ENCODE results near the gene KRTAP19-2. TPM values are rescaled to one million over a fixed set of nuclear protein-coding genes. Genes with fewer than 3 reads are reported as not detected.

Gene KRTAP19-2
- total RNA-seq, 1 experiment from 2014 or later = not detected

- DNase-seq (ENCODE audit: low spot score) (no peak), ATAC-seq (no peak)
- no peak within 1 kb of the TSS for H3K27ac Mint-ChIP-seq
- 0 out of 2 replicates have a peak, but pooled peaks cover 3% of the 10 kb centered on the region for H3K4me1 Mint-ChIP-seq
- TF ChIP-seq USF2 (CRISPR knock-in tag; IDR thresholded peaks at IDR 0.05) = no peak
- no peak for TF ChIP-seq NFYB (CRISPR knock-in tag; conservative IDR thresholded peaks at IDR 0.05; ENCODE audit: low read depth)
- no peak for TF ChIP-seq SP1 (CRISPR knock-in tag; conservative IDR thresholded peaks at IDR 0.05)
- TF ChIP-seq OVOL2 (CRISPR knock-in tag; IDR thresholded peaks at IDR 0.05; ENCODE audit: borderline replicate concordance) = no peak
- TF ChIP-seq TP53 (CRISPR knock-in tag; IDR thresholded peaks at IDR 0.05) = no peak
- no peak for TF ChIP-seq TEAD1 (CRISPR knock-in tag; IDR thresholded peaks at IDR 0.05)
- ChIA-PET POLR2A (no interaction called here), CTCF (no interaction called here)
- H3K27me3 Mint-ChIP-seq (ENCODE audit: low read depth) = no peaks in the 10 kb centered on the region
- no peak within 1 kb of the TSS for H3K4me3 Mint-ChIP-seq
- peaks cover 3% of the 10 kb centered on the region; the same call in 1 of the 2 replicates for H3K9me3 Mint-ChIP-seq
- H3K36me3 Mint-ChIP-seq = no peaks in the 10 kb centered on the region
These were observed 14.8 kb upstream of the KRTAP19-2 start, which contains the start of gene KRTAP19-5 for GRCh38 chr21:30502041-30502440. Gene KRTAP19-5, minus strand, starts transcription at chr21:30502141. Its CDS starts 51 bp downstream, at chr21:30502090.

- Mint-ChIP-seq H3K9me3 (peaks cover 3% of the 10 kb centered on the region; the same call in 1 of the 2 replicates), H3K4me3 (no peak within 1 kb of the TSS), H3K27ac (no peak within 1 kb of the TSS), H3K4me1 (0 out of 2 replicates have a peak, but pooled peaks cover 3% of the 10 kb centered on the region), H3K27me3 (ENCODE audit: low read depth) (no peaks in the 10 kb centered on the region), H3K36me3 (no peaks in the 10 kb centered on the region)
- no peak for DNase-seq (ENCODE audit: low spot score)
- no peak for ATAC-seq
- ChIA-PET POLR2A (no interaction called here), CTCF (interaction anchor here (1.1 kb wide), 1 partner anchor 10 kb away, joined by 5 read pairs; no protein-coding TSS in a partner anchor)
- TF ChIP-seq NR3C1 (CRISPR knock-in tag; conservative IDR thresholded peaks at IDR 0.05; ENCODE audit: low read depth) = no peak
- TF ChIP-seq, protein P1, sequence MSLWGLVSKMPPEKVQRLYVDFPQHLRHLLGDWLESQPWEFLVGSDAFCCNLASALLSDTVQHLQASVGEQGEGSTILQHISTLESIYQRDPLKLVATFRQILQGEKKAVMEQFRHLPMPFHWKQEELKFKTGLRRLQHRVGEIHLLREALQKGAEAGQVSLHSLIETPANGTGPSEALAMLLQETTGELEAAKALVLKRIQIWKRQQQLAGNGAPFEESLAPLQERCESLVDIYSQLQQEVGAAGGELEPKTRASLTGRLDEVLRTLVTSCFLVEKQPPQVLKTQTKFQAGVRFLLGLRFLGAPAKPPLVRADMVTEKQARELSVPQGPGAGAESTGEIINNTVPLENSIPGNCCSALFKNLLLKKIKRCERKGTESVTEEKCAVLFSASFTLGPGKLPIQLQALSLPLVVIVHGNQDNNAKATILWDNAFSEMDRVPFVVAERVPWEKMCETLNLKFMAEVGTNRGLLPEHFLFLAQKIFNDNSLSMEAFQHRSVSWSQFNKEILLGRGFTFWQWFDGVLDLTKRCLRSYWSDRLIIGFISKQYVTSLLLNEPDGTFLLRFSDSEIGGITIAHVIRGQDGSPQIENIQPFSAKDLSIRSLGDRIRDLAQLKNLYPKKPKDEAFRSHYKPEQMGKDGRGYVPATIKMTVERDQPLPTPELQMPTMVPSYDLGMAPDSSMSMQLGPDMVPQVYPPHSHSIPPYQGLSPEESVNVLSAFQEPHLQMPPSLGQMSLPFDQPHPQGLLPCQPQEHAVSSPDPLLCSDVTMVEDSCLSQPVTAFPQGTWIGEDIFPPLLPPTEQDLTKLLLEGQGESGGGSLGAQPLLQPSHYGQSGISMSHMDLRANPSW (CRISPR knock-in tag; conservative IDR thresholded peaks at IDR 0.05; ENCODE audit: low read depth) = no peak
- TF ChIP-seq, protein P2, sequence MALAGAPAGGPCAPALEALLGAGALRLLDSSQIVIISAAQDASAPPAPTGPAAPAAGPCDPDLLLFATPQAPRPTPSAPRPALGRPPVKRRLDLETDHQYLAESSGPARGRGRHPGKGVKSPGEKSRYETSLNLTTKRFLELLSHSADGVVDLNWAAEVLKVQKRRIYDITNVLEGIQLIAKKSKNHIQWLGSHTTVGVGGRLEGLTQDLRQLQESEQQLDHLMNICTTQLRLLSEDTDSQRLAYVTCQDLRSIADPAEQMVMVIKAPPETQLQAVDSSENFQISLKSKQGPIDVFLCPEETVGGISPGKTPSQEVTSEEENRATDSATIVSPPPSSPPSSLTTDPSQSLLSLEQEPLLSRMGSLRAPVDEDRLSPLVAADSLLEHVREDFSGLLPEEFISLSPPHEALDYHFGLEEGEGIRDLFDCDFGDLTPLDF (CRISPR knock-in tag; IDR thresholded peaks at IDR 0.05) = no peak
- TF ChIP-seq, protein P3, sequence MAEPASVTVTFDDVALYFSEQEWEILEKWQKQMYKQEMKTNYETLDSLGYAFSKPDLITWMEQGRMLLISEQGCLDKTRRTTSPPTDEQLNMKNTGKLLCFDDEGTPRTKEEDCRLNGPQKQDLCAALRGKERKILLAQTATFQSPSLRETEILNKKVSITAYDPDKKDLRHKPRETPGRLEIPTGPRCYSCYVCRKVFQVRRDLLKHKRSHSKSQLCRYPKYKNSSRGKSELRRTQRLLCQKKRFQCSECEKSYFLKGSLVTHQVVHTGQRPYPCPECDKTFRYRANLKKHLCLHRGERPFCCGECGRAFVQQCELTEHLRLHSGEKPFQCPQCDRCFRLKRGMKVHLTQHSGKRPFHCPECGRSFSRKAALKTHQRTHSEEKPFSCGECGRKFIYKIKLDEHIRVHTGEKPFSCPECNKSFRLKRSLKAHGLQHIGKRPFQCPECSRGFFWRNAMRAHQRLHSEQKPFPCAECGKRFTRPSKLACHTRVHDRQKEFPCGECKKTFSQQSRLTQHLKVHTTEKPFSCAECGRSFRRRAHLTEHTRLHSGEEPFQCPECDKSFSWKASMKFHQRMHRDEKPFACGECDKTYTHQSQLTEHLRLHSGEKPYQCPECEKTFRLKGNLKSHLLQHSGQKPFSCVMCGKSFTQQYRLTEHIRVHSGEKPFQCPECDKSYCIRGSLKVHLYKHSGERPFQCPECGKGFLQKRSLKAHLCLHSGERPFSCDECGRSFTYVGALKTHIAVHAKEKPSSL (CRISPR knock-in tag; conservative IDR thresholded peaks at IDR 0.05) = no peak
- TF ChIP-seq FOXP1 (CRISPR knock-in tag; IDR thresholded peaks at IDR 0.05; ENCODE audit: borderline replicate concordance) = no peak
- TF ChIP-seq AR (CRISPR knock-in tag; IDR thresholded peaks at IDR 0.05) = no peak
- no peak for TF ChIP-seq SP1 (CRISPR knock-in tag; conservative IDR thresholded peaks at IDR 0.05)
- TF ChIP-seq NFYB (CRISPR knock-in tag; conservative IDR thresholded peaks at IDR 0.05; ENCODE audit: low read depth) = no peak
- TF ChIP-seq, protein P4, sequence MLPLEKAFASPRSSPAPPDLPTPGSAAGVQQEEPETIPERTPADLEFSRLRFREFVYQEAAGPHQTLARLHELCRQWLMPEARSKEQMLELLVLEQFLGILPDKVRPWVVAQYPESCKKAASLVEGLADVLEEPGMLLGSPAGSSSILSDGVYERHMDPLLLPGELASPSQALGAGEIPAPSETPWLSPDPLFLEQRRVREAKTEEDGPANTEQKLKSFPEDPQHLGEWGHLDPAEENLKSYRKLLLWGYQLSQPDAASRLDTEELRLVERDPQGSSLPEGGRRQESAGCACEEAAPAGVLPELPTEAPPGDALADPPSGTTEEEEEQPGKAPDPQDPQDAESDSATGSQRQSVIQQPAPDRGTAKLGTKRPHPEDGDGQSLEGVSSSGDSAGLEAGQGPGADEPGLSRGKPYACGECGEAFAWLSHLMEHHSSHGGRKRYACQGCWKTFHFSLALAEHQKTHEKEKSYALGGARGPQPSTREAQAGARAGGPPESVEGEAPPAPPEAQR (CRISPR knock-in tag; IDR thresholded peaks at IDR 0.05) = no peak
- no peak for TF ChIP-seq RELA (CRISPR knock-in tag; IDR thresholded peaks at IDR 0.05; ENCODE audit: borderline replicate concordance)
- TF ChIP-seq ZNF671 (CRISPR knock-in tag; IDR thresholded peaks at IDR 0.05) = no peak
- no peak for TF ChIP-seq KAT7 (CRISPR knock-in tag; IDR thresholded peaks at IDR 0.05; ENCODE audit: borderline replicate concordance)
- no peak for TF ChIP-seq ZNF263 (CRISPR knock-in tag; IDR thresholded peaks at IDR 0.05; ENCODE audit: low read depth)
- TF ChIP-seq ETV6 (CRISPR knock-in tag; IDR thresholded peaks at IDR 0.05) = no peak
- no peak for TF ChIP-seq TCF7 (CRISPR knock-in tag; IDR thresholded peaks at IDR 0.05; ENCODE audit: low read depth)
- no peak for TF ChIP-seq ATF1 (CRISPR knock-in tag; IDR thresholded peaks at IDR 0.05)
These were observed 9.8 kb upstream of the KRTAP19-2 start, which contains the start of gene KRTAP19-4 for GRCh38 chr21:30497065-30497464. Gene KRTAP19-4, minus strand, starts transcription at chr21:30497165. Its CDS starts 55 bp downstream, at chr21:30497110.
